MM.1S (cell line): Measurements from ENCODE around the gene PSTPIP2.

Source experiments
- EZH2phosphoT487 ChIP-seq: fragments of 300-600 bp; sonication (generic); IDR thresholded peaks from 2 replicates; pipeline ENCODE4 v1.6.1; 2018; ENCODE audit warnings: antibody characterized with exemption, low read length
- TF ChIP-seq, protein P1 (sequence below): fragments of 300-600 bp; sonication (generic); IDR thresholded peaks from 2 replicates; pipeline ENCODE4 v1.5.1; 2016; ENCODE audit warnings: antibody characterized with exemption, low read length, mixed read lengths

DNA sequence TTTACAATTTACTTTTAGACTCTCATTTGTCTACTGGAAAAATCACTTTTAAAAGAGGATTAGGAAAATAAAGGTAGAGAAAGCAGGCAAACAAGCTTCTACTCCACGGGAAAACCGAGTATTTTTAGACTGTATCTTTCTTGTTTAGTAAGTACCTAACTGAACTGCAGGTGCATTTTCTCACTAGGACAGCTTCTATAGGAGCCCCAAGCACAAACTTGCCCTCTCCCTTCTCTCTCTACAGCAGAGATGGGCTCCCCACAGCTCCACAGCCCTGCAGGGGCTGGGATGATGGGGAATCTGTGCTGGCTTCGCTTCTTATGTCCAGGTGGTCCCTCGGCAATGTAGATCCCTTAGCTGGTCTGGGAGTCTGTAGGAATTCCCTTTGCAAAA lies 16.2 kb downstream of the PSTPIP2 start:
- TF ChIP-seq, protein P1, sequence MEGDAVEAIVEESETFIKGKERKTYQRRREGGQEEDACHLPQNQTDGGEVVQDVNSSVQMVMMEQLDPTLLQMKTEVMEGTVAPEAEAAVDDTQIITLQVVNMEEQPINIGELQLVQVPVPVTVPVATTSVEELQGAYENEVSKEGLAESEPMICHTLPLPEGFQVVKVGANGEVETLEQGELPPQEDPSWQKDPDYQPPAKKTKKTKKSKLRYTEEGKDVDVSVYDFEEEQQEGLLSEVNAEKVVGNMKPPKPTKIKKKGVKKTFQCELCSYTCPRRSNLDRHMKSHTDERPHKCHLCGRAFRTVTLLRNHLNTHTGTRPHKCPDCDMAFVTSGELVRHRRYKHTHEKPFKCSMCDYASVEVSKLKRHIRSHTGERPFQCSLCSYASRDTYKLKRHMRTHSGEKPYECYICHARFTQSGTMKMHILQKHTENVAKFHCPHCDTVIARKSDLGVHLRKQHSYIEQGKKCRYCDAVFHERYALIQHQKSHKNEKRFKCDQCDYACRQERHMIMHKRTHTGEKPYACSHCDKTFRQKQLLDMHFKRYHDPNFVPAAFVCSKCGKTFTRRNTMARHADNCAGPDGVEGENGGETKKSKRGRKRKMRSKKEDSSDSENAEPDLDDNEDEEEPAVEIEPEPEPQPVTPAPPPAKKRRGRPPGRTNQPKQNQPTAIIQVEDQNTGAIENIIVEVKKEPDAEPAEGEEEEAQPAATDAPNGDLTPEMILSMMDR: no peak
- TF ChIP-seq EZH2phosphoT487: no peak
